Esophagus squamous epithelium (tissue), 4 donors: ENCODE data around the gene SOCS2.

Experiments used
- CTCF ChIP-seq, 6 experiments: fragments of 450-650 bp in 4 of 6; fragments of 200-600 bp in 2 of 6; sonication (generic) in 2 of 6; IDR thresholded peaks; one replicate each; pipeline ENCODE4 v1.5.1; 2016 to 2019; ENCODE audit warnings: antibody characterized with exemption in 6 of 6, mild to moderate bottlenecking in 4 of 6, moderate library complexity in 4 of 6
- POLR2A ChIP-seq, 4 donors: fragments of 450-650 bp; IDR thresholded peaks; one replicate each; pipeline ENCODE4 v1.6.1; 2017; ENCODE audit warnings: antibody characterized with exemption in 4 of 4, mild to moderate bottlenecking in 4 of 4, moderate library complexity in 3 of 4

GRCh38 chr12:93533310-93533709 lies 39.2 kb upstream of the SOCS2 start:
- no peak for TF ChIP-seq CTCF (IDR thresholded peaks at IDR 0.05)
- TF ChIP-seq POLR2A (IDR thresholded peaks at IDR 0.05) = no peak
